ENCODE measurements around the gene RAI1.

RAI1 gene

DNA sequence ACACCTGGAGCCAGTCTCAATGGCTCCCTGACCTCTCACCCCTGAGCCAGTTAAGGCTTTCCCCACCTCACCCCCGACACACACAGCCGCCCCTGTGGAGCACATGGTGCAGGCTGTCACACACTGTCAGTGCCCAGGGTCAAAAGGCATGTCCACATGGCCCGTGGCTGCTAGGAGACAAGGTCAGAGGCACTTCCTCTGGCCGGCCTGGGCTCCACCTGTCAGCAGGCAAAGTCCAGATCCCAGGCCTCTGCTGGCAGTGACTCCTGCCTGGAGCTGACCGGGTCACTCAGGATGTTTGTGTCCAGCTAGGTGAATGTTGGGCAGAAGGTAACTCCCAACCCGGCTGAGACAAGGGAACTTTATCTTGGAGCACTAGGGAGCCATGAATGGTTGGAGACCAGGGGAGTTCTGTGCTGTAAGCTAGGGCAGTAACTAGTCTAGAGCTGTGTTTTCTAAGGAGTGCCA is 149.5 kb downstream of the RAI1 start:
- TF ChIP-seq, protein P1, sequence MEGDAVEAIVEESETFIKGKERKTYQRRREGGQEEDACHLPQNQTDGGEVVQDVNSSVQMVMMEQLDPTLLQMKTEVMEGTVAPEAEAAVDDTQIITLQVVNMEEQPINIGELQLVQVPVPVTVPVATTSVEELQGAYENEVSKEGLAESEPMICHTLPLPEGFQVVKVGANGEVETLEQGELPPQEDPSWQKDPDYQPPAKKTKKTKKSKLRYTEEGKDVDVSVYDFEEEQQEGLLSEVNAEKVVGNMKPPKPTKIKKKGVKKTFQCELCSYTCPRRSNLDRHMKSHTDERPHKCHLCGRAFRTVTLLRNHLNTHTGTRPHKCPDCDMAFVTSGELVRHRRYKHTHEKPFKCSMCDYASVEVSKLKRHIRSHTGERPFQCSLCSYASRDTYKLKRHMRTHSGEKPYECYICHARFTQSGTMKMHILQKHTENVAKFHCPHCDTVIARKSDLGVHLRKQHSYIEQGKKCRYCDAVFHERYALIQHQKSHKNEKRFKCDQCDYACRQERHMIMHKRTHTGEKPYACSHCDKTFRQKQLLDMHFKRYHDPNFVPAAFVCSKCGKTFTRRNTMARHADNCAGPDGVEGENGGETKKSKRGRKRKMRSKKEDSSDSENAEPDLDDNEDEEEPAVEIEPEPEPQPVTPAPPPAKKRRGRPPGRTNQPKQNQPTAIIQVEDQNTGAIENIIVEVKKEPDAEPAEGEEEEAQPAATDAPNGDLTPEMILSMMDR (IDR thresholded peaks at IDR 0.05; ENCODE audit: control insufficient read depth, extremely low read depth, insufficient read depth): no peak
- H3K4me3 ChIP-seq (ENCODE audit: low read depth, low read length): no peak overlapping the region
- no peak for DNase-seq (ENCODE audit: low read depth)

DNA sequence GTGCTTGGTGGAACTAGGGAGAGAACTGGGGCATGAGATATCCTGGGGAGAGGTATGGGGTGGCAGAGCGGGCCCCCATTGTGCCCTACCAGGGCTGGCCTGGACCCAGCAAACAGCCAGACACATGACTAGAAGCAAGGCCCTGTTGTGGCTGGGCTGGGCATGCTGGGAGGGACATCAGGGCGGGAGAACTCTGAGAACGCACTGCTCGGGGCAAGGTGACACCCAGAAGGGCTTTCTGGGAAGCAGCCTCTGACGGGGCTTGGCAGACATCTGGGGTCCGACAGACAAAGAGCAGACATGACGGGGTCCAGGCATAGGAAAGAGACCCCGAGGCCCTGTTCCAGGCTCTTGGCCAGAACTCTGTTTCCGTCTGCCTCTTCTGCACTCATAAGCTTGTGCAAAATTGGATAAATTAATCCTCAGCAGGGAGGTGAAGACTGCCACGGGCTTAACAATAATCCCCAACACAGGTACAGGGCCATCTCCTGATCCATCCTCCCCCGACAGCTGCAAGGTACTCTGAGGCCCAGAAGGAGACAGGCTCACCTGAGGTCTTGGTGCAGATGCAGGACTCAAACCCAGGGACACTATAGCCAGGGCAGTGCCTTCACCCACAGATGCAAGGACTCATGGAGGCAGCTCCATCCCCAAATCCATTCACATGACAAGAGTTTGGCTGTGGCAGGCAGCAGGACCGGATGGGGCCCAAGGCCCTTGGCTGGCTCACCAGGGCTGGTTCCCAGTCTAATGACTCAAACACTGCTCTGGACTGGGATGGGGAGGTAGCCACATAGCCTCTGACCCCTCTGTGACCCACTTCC is 150.2 kb downstream of the RAI1 start:
- TF ChIP-seq, protein P1 (IDR thresholded peaks at IDR 0.05; ENCODE audit: control insufficient read depth, extremely low read depth, insufficient read depth): no peak
- DNase-seq (ENCODE audit: low read depth): no peak
- H3K4me3 ChIP-seq (ENCODE audit: low read depth, low read length): no peak overlapping the region

DNA sequence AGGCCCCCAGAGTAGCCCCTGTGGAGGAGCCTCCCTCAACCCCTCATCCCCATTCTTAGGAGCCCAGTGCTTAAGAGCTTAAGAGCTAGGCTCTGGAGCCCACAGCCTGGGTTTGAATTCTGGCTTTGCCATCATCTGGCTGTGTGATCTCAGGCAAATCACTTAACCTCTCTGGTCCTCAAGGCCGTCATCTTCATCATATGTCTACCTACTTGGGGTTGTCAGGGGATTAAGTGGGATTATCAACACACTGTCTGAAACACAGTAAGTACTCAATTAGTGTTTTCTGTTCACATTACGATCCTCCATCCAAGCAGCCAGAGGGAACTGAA is 150.7 kb downstream of the RAI1 start:
- H3K4me3 ChIP-seq (ENCODE audit: low read depth, low read length): no peak overlapping the region
- TF ChIP-seq, protein P1 (IDR thresholded peaks at IDR 0.05; ENCODE audit: control insufficient read depth, extremely low read depth, insufficient read depth): no peak
- no peak for DNase-seq (ENCODE audit: low read depth)

DNA sequence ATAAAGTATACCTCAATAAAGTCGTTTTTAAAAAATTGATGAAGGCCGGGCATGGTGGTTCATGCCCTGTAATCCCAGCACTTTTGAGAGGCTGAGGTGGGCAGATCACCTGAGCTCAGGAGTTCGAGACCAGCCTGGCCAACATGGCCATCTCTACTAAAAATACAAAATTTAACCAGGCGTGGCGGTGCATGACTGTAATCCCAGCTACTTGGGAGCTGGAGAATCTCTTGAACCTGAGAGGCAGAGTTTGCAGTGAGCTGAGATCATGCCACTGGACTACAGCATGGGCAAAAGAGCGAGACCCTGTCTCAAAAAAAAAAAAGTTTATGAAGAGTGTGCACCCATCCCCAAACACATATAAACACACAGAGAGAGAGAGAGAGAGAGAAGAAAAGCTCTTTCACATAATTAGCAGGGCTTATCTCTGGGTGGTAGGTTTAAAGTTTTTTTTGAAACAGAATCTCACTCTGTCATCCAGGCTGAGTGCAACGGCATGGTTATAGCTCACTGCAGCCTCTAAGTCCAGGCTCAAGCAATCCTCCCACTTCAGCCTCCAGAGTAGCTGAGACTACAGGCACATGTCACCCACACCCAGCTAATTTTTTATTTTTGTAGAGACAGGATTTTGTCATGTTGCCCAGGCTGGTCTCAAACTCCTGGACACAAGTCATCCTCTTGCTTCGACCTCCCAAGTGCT is 152.6 kb downstream of the RAI1 start:
- TF ChIP-seq, protein P1 (IDR thresholded peaks at IDR 0.05; ENCODE audit: control insufficient read depth, extremely low read depth, insufficient read depth): no peak
- H3K4me3 ChIP-seq (ENCODE audit: low read depth, low read length): no peak overlapping the region
- no peak for DNase-seq (ENCODE audit: low read depth)

DNA sequence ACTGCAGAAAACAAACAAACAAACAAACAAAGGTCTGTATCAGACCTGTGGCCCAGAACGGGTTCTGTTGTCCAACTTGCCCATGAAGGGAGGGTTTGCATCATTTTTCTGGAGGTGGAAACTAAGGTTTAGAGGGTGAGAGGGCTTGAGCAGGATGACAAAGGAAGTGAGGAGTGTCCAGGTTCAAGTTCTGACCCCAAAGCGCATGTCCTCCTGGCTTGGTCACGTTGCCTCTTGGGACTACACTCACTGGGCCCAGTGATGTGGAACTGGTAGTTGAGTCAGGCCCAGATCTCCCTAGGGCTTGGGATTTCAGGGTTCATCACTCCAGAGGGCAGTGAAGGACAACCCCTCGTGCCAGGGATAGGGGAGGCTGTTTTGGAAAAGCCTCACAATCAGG is 153.7 kb downstream of the RAI1 start:
- DNase-seq (ENCODE audit: low read depth): no peak
- TF ChIP-seq, protein P1 (IDR thresholded peaks at IDR 0.05; ENCODE audit: control insufficient read depth, extremely low read depth, insufficient read depth): no peak
- H3K4me3 ChIP-seq (ENCODE audit: low read depth, low read length): peak overlapping the region; percentile 80

DNA sequence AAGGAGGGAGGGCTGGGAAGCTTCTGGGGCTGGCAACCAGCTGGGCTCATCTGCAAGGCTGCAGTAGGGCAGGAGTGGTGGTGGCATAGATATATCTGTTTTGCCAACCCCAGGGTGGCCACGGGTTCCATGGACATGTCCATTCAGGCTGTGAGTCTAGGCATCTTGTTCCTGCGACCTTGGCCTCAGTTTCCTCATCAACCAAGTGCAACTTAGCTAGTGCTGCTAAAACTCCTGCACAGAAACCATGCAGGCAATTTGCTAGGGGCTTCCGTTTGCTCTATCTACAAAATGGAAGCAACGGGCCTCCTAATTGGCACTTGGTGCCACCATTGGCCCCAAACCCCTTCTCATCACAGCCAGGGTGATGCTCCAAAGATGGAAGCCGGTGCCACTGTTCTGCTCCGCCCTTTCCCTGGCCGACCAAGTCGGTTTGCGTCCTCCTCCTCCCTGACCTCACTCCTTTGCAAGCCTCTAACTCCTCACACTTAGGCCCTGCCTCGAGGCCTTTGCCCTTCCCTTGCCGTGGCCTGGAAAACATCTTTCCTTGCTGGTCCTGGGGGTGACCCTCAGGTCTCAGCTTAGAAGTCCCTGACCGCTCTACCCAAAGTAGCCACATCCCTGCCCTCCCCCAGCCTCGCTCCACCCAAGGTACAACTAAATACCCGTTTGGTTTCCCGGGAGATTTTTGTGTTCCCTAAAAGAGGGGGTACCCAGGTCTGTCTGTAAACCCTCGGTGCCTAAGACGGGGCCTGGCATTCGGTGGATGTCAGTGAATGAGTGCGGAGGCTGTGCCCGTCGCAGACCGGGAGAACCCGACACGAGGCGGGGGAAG is 154.4 kb downstream of the RAI1 start:
- H3K4me3 ChIP-seq (ENCODE audit: low read depth, low read length): peak overlapping the region; percentile 80
- DNase-seq (ENCODE audit: low read depth): no peak

More for the DNA sequence above, 154.4 kb downstream of the RAI1 start:
- TF ChIP-seq, protein P1 (IDR thresholded peaks at IDR 0.05; ENCODE audit: control insufficient read depth, extremely low read depth, insufficient read depth): no peak
